Measurements from ENCODE around the gene NAA16.

Gene NAA16

GRCh38 chr13:41402691-41403511, 91.8 kb downstream of the NAA16 start:
- no peak for TF ChIP-seq CTCF (IDR thresholded peaks at IDR 0.05; ENCODE audit: borderline replicate concordance, control extremely low read depth, extremely low read depth, insufficient read depth, missing control alignments)
- DNase-seq (ENCODE audit: low spot score), result no peak
- in situ Hi-C loops (cut with MboI; ENCODE audit: low sequenced_read_pairs, unreplicated experiment), result no loop called here

- in situ Hi-C loops (cut with MboI; ENCODE audit: low sequenced_read_pairs, unreplicated experiment), result no loop called here
- TF ChIP-seq CTCF (IDR thresholded peaks at IDR 0.05; ENCODE audit: borderline replicate concordance, control extremely low read depth, extremely low read depth, insufficient read depth, missing control alignments), result no peak
- DNase-seq (ENCODE audit: low spot score), result no peak
Observed at GRCh38 chr13:41403983-41404382, 92.9 kb downstream of the NAA16 start.

- no peak for DNase-seq (ENCODE audit: low spot score)
- in situ Hi-C loops (cut with MboI; ENCODE audit: low sequenced_read_pairs, unreplicated experiment), result no loop called here
- TF ChIP-seq CTCF (IDR thresholded peaks at IDR 0.05; ENCODE audit: borderline replicate concordance, control extremely low read depth, extremely low read depth, insufficient read depth, missing control alignments), result no peak
Observed at GRCh38 chr13:41405367-41405766, 94.3 kb downstream of the NAA16 start.

- in situ Hi-C loops (cut with MboI; ENCODE audit: low sequenced_read_pairs, unreplicated experiment), result no loop called here
- no peak for TF ChIP-seq CTCF (IDR thresholded peaks at IDR 0.05; ENCODE audit: borderline replicate concordance, control extremely low read depth, extremely low read depth, insufficient read depth, missing control alignments)
- no peak for DNase-seq (ENCODE audit: low spot score)
Observed at GRCh38 chr13:41407380-41407779, 96.3 kb downstream of the NAA16 start.

GRCh38 chr13:41408121-41408520, 97.1 kb downstream of the NAA16 start:
- TF ChIP-seq CTCF (IDR thresholded peaks at IDR 0.05; ENCODE audit: borderline replicate concordance, control extremely low read depth, extremely low read depth, insufficient read depth, missing control alignments), result no peak
- in situ Hi-C loops (cut with MboI; ENCODE audit: low sequenced_read_pairs, unreplicated experiment), result no loop called here
- no peak for DNase-seq (ENCODE audit: low spot score)

GRCh38 chr13:41408746-41409145, 97.7 kb downstream of the NAA16 start:
- in situ Hi-C loops (cut with MboI; ENCODE audit: low sequenced_read_pairs, unreplicated experiment), result no loop called here
- no peak for TF ChIP-seq CTCF (IDR thresholded peaks at IDR 0.05; ENCODE audit: borderline replicate concordance, control extremely low read depth, extremely low read depth, insufficient read depth, missing control alignments)
- DNase-seq (ENCODE audit: low spot score), result no peak

Measured in GM13976 (cell line).